ENCODE results near the gene MED22.

- TF ChIP-seq POLR2A (IDR thresholded peaks at IDR 0.05; ENCODE audit: low read depth, low read length) (no peak), TAF1 (IDR thresholded peaks at IDR 0.05; ENCODE audit: low read depth, low read length) (no peak), POLR2AphosphoS5 (IDR thresholded peaks at IDR 0.05; ENCODE audit: low read depth, low read length) (no peak)
Measured at GRCh38 chr9:133342570-133342969, 5.4 kb downstream of the MED22 start.

Measured in GM12891 (cell line).